GM06990 (cell line): ENCODE results near the gene SCAPER.

ENCODE experiments used
- DNase-seq: peaks from one replicate; pipeline ENCODE4 v3.0.0-alpha.2; 2011; ENCODE audit not compliant: insufficient read length; ENCODE audit errors: extremely low read depth
- H3K27me3 ChIP-seq: replicated peaks from 2 replicates; pipeline ENCODE4 v1.6.0; 2011; ENCODE audit warnings: low read length; ENCODE audit not compliant: control insufficient read depth, insufficient read depth
- H3K36me3 ChIP-seq: 2 replicates; pipeline ENCODE4 v1.5.1; 2011; ENCODE audit warnings: low read length; ENCODE audit not compliant: control insufficient read depth, insufficient read depth
- H3K4me3 ChIP-seq: replicated peaks from 2 replicates; pipeline ENCODE4 v1.5.1; 2011; ENCODE audit warnings: low read depth, mild to moderate bottlenecking, control low read depth, low read length
- CTCF ChIP-seq: IDR thresholded peaks from 2 replicates; pipeline ENCODE4 v1.5.1; 2011; ENCODE audit warnings: low read length, control low read depth, mild to moderate bottlenecking, inconsistent platforms; ENCODE audit not compliant: insufficient read depth, poor library complexity, severe bottlenecking

The SCAPER gene

GRCh38 chr15:76328106-76328696 lies 576.9 kb downstream of the SCAPER start:
- no peak for DNase-seq
- no peaks in the 10 kb centered on the region for H3K36me3 ChIP-seq
- no peak overlapping the region for H3K4me3 ChIP-seq
- TF ChIP-seq CTCF, result no peak
- no peaks in the 10 kb centered on the region; the same call in 1 of the 2 replicates for H3K27me3 ChIP-seq

GRCh38 chr15:76327191-76328105 lies 577.7 kb downstream of the SCAPER start:
- DNase-seq, result no peak
- Histone ChIP-seq H3K4me3 (no peak overlapping the region), H3K27me3 (no peaks in the 10 kb centered on the region; the same call in 1 of the 2 replicates), H3K36me3 (no peaks in the 10 kb centered on the region)
- no peak for TF ChIP-seq CTCF

GRCh38 chr15:76325704-76326103 lies 579.4 kb downstream of the SCAPER start:
- no peak for DNase-seq
- no peak for TF ChIP-seq CTCF
- no peaks in the 10 kb centered on the region for H3K36me3 ChIP-seq
- no peak overlapping the region for H3K4me3 ChIP-seq
- no peaks in the 10 kb centered on the region; the same call in 1 of the 2 replicates for H3K27me3 ChIP-seq

GRCh38 chr15:76324066-76324465 lies 581.1 kb downstream of the SCAPER start:
- TF ChIP-seq CTCF, result no peak
- DNase-seq, result no peak
- H3K36me3 ChIP-seq, result no peaks in the 10 kb centered on the region
- no peak overlapping the region for H3K4me3 ChIP-seq
- H3K27me3 ChIP-seq, result no peaks in the 10 kb centered on the region

- DNase-seq, result no peak
- no peak for TF ChIP-seq CTCF
- no peaks in the 10 kb centered on the region for H3K27me3 ChIP-seq
These were observed 583.5 kb downstream of the SCAPER start for GRCh38 chr15:76321602-76322001.

More at GRCh38 chr15:76321602-76322001, 583.5 kb downstream of the SCAPER start:
- Histone ChIP-seq H3K36me3 (no peaks in the 10 kb centered on the region), H3K4me3 (no peak overlapping the region)
